Activated gamma-delta T cell treated with anti-CD3 and anti-CD28 coated beads, Interleukin-2, amount 50 U/mL, for 16 hours (primary cell): Measurements from ENCODE around the gene LIMS2.
A peak's percentile ranks its signal among the peaks of the same experiment; 100 is the strongest.

Experiments
- DNase-seq: peaks from one replicate; pipeline ENCODE4 v3.0.0-alpha.2; 2020; ENCODE audit warnings: low read depth

Gene LIMS2

GRCh38 chr2:127645395-127646291 lies 29.7 kb downstream of the LIMS2 start, which contains the start of gene GPR17:
Gene GPR17 (plus strand): TSS chr2:127646153. CDS start chr2:127650736, 4,583 bp downstream.
- no peak for DNase-seq

DNA sequence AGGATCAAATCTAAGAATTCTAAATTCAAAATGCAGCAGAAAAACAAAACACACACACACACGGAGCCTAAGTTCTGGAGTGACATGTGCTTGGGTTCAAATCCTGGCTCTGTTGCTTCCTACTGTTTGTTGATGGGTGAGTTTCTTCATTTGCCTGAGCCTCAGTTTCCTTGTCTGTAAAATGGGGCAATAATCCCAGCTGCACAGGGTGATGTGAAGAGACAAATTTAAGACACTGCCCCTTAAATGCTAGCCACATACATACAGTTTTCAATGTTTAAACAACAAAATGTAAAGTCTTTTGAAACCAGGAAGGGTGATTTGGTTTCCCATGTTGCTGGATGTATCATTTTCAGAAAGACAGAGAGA lies 30.3 kb downstream of the LIMS2 start:
- no peak for DNase-seq

DNA sequence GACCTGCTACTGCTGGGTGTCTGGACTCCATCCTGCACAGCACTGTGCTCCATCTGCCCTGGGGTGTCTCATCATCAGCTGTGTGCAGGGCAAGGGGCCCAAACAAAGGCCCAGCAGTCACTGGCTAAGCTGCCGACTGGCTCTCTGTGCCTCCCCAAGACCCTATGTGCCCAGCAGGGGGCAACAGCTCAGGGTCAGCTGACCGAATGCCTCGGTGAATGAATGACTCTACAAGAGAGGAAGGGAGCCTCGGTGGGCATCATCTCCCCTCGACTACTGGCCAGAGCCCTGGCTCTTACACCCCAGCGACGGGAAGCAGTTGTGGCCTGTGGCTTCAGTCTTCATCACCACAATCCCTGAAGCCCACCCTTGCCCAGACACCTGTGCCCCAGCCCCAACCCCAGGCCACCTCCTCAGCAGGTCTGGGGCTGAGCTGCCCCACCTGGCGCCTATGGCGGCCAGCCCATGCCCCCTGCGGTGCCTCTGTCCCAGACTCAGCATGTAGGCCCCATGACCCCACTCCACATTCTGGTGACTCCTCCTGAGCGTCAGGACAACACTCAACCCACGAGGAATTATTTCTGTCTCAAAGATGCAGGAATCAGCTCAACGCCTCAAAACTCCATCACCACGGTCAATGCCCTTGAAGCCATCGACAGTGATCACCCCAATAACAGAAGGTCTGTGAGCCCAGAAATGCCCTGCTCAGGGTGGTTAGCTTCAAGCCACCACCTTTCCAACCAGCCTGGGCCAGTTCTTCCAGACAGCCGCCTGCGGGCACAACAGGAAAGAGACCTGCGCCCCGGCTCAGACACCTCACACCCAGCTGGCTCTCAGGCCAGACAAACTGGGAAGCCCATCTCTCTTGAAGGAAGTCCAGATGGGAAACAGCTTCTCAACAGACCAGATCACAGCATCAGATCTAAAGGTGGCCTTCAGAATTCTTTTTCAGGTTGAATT lies 31.0 kb downstream of the LIMS2 start:
- no peak for DNase-seq

- no peak for DNase-seq
Observed at GRCh38 chr2:127643439-127644065, 31.8 kb downstream of the LIMS2 start.

GRCh38 chr2:127642706-127643438 lies 32.5 kb downstream of the LIMS2 start:
- no peak for DNase-seq

DNA sequence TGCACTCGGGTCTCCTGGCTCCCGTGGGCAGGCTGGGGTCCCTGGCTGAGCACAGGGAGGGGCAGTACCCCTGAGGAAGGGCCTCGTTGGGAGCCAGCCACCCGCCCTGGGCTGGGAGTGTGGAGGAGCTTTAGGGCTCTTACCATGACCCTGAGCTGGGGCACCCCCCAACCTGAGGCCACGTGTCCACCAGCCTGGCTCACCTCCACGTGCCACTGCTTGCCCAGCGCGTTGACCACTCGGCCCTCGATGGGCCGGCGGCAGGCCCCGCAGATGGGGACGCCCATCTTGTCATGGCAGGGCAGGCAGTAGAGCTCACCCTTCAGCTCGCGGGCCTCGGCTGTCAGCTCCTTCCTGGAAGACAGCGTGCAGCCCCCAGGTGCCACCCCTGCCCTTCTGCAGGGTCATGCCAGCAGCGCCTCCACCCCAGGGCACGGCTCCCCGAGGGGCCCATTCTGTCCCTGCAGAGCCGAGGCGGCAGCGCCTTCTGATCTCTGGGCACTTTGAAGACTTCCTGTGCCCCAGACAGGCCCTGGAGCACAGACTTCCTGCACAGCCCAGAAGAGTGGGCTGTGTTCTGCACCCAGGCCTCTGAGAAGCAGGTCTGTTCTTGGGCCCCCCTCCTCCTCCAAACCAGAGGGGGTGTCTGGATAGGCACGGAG lies 33.4 kb downstream of the LIMS2 start:
- DNase-seq, result peak; percentile 33

GRCh38 chr2:127641133-127641532 lies 34.2 kb downstream of the LIMS2 start:
- DNase-seq, result no peak

- DNase-seq, result no peak
Observed at GRCh38 chr2:127640082-127641072, 35.0 kb downstream of the LIMS2 start.

DNA sequence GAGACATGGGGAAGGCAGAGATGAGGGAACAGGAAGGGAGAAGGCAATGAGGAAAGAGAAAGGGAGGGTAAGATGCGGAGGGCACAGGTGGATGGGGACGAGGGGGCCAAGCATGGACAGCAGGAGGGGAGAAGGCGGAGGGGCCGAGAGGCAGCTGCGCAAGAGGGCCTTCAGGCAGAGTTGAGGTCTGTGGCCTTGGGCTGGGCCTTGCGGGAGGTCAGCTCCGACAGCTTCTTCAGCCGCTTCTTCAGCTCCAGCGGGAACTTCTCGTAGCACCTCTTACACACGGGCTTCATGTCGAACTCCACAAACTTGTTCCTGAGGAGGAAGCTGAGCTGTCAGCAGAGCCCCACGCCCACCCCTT lies 36.2 kb downstream of the LIMS2 start:
- no peak for DNase-seq

DNA sequence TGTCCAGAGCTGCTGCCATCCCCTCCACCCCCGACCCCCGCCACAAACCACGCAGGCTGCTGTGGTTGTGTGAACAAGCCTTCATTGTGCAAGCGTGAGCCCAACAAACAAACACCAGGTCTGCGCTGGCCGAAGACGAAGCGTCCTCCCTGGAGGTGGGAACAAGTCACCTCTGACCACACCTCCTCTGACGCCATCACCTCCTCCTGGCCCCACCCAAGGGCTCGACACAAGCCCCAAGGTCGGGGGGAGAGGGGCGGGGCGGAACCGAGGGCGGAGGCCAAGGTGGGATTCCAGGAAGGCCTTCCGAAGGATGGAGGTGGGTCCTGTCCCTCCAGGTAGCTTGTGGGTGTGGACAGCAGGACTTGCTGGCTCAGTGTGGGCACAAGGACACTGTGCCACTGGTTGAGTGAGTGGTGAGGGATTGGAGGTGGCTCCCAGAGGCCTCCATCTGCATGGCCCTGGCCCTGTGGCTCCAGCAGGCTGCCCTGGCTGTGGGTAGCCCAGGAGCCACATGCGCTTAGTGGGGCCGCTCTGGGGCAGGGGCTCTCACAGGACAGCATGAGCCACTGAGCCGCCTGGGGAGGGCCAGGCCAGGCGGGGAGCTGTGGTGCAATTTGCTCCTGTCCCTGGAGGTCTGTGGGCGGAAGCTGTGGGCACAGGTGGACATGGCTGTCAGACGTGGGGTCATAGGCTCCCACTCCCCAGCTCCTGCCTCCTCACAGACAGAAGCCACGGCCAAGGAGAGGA lies 36.8 kb downstream of the LIMS2 start:
- DNase-seq, result no peak

DNA sequence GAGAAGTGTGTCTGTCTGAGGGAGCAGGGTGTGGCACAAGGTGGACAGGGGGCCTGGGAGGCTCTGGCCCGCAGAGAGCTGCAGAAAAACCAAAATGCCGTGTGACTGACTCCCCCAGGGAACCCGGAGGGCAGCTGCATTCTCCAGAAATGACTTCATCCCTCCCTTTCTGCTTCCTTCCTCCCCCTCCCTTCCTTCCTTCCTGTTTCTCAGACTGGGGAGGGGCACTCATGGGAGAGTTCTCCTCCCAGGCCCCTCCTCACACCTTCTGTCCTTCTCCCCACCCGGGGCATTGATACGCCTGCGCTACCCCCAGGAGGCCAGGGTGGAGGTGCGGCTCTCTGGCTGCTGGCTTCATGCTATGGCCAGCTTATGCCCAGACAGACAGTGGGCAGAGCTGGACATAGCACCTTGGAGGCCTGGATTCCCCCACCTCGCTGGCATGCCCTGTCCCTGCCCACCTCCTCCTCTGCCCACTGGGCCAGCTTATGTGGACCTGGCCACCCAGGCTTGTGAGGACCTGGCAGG lies 37.5 kb downstream of the LIMS2 start:
- DNase-seq, result no peak

DNA sequence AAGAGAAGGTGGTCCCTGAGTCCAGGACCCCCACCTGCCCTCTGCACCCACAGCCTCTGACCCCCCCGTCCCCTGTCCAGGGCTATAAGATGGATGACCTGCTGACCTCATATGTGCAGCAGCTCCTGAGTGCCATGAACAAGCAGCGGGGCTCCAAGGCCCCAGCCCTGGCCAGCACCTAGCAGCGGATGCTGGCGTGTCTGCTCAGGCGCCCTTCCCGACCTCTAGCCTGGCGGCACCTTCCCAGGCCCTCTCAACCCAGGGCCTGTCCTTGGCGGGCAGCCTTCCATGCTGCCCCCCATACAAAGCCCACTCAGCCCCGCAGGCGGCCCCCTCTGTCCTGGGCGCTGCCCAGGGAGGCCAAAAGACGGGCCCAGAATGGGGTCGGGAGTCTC lies 38.1 kb downstream of the LIMS2 start:
- no peak for DNase-seq

- no peak for DNase-seq
Observed at GRCh38 chr2:127636248-127637235, 38.8 kb downstream of the LIMS2 start.

DNA sequence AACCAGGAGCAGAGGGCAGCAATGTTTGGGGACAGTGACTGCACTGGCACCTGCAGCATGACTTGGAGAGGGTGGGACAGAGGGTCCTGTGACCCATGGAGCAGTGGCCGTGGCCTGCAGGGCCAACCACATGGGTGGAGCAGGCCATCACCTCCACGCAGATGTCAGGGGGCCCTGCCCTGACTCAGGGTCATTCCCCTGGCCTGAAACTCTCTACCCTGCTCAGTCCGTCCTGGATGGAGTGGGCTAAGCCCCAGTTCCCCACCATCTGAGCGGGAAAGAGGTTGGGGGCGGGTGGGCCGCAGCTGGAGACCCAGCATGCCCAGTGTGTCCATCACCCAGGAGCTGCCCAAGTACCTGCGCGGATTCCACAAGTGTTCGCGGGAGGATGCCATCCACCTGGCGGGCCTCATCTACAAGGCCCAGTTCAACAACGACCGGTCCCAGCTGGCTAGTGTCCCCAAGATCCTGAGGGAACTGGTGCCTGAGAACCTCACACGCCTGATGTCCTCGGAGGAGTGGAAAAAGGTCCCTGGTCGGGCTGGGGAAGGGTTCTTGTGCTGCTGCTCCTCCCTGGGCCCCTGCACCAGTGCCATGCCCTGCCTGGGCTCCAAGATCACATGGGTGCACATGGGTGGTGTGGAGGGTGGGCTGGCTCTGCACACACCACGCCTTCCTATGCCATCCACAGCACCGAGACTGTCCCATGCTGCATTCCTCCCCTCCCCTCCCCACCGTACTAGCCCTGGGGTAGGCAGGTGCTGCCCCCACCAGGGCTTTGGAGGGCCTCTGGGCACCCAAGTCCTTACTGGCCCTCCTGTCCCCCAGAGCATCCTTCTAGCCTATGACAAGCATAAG lies 39.7 kb downstream of the LIMS2 start:
- no peak for DNase-seq

DNA sequence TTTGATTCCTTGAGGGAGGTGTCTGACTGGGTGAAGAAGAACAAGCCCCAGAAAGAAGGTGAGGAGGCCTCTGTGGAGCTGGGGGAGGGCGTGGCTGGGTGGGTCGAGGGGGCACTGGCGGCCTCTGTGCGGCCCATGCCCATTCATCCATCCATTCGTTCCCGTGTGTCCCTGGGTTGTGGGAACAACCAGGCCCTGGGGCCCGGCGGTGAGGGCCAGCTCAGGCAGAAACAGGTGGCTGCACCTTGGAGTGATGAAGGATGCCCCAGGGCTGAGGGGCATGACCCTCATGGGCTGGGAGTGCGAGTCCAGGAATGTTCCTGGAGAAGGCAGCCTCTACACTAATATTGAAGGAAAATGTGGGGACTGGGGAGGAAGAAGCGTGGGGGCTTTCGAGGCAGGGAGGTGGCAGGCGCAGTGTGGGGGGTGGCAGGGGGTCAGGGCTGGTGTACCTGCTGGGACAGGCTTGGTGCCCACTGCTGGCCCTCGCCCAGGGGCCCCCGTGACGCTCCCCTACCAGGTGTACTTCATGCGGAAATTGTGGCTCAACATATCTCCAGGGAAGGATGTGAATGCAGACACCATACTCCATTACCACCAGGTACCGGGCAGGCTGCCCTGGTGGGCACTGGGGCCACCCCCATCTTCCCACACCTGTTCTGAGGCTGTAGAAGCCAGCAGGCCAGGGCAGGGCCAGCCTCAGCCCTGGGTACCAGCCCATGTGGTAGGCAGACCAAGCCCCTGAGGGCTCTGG lies 40.5 kb downstream of the LIMS2 start:
- no peak for DNase-seq

GRCh38 chr2:127634066-127634617 lies 41.2 kb downstream of the LIMS2 start:
- DNase-seq, result no peak
